Esophagus muscularis mucosa (tissue), 4 donors: Measurements from ENCODE around the gene ANKRD12.

Experiments used
- EP300 ChIP-seq: sonication (generic); formaldehyde crosslinking; IDR thresholded peaks from one replicate; pipeline ENCODE4 v1.6.1; 2017; ENCODE audit warnings: antibody characterized with exemption
- POLR2A ChIP-seq: fragments of 450-650 bp; IDR thresholded peaks from one replicate; pipeline ENCODE4 v1.6.1; 2017; ENCODE audit warnings: antibody characterized with exemption, moderate library complexity, mild to moderate bottlenecking, low read depth
- POLR2AphosphoS5 ChIP-seq, 2 donors: sonication (generic); formaldehyde crosslinking; IDR thresholded peaks; one replicate each; pipeline ENCODE4 v1.6.1; 2017; ENCODE audit warnings: antibody characterized with exemption in 2 of 2
- TF ChIP-seq, protein P1 (sequence below), 3 experiments: fragments of 200-600 bp in 2 of 3; fragments of 450-650 bp in 1 of 3; sonication (generic) in 2 of 3; IDR thresholded peaks; one replicate each; pipeline ENCODE4 v1.5.1; 2017 to 2019; ENCODE audit warnings: antibody characterized with exemption in 3 of 3, mild to moderate bottlenecking in 2 of 3, moderate library complexity in 1 of 3

DNA sequence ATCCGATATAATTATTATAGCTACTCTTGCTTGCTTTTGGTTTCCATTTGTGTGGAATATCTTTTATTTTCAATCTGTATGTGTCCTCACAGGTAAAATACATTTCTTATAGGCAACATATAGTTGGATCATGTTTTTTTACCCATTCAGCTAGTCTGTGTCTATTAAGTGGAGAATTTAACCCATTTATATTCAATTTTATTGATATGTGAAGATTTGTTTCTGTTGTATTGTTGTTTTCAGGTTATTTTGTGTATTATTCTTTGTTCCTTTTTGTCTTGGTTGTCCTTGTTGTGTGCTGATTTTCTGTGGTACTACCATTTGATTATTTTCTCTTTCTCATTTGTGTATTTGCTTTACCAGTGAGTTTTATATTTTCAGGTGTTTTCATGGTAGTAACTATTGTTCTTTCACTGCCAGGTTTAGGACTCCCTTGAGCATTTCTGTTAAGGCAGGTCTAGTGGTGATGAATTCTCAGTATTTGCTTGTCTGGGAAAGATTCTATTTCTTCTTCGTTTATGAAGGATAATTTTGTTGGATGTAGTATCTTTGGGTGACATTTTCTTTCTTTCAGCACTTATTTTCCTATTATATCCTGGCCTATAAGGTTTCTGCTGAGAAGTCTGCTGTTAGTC lies 95.4 kb downstream of the ANKRD12 start:
- TF ChIP-seq, protein P1, sequence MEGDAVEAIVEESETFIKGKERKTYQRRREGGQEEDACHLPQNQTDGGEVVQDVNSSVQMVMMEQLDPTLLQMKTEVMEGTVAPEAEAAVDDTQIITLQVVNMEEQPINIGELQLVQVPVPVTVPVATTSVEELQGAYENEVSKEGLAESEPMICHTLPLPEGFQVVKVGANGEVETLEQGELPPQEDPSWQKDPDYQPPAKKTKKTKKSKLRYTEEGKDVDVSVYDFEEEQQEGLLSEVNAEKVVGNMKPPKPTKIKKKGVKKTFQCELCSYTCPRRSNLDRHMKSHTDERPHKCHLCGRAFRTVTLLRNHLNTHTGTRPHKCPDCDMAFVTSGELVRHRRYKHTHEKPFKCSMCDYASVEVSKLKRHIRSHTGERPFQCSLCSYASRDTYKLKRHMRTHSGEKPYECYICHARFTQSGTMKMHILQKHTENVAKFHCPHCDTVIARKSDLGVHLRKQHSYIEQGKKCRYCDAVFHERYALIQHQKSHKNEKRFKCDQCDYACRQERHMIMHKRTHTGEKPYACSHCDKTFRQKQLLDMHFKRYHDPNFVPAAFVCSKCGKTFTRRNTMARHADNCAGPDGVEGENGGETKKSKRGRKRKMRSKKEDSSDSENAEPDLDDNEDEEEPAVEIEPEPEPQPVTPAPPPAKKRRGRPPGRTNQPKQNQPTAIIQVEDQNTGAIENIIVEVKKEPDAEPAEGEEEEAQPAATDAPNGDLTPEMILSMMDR (IDR thresholded peaks at IDR 0.05): no peak
- no peak for TF ChIP-seq POLR2A
- TF ChIP-seq POLR2AphosphoS5 (IDR thresholded peaks at IDR 0.05): no peak
- no peak for TF ChIP-seq EP300
